SU-DHL-6 (cell line): ENCODE measurements around the gene MAN1A2.

ENCODE experiments used
- H2AFZ ChIP-seq: fragments of 200-600 bp; sonication (generic); 2 replicates; pipeline ENCODE4 v1.6.1; 2014; ENCODE audit warnings: low read depth, mild to moderate bottlenecking, moderate library complexity, mixed read lengths, antibody characterized with exemption, low read length; ENCODE audit not compliant: severe bottlenecking
- H3F3A ChIP-seq: fragments of 200-600 bp; shearing (Covaris generic); 2 replicates; pipeline ENCODE4 v1.6.0; 2016; ENCODE audit warnings: antibody characterized with exemption, mild to moderate bottlenecking; ENCODE audit not compliant: insufficient read depth
- H3K27ac ChIP-seq: fragments of 200-600 bp; sonication (generic); 2 replicates; pipeline ENCODE4 v1.5.1; 2016; ENCODE audit warnings: low read depth, mild to moderate bottlenecking, low read length, moderate library complexity, mixed read lengths
- H3K27me3 ChIP-seq: fragments of 200-600 bp; sonication (generic), shearing (Covaris generic); 2 replicates; pipeline ENCODE4 v1.6.0; 2014; ENCODE audit warnings: mild to moderate bottlenecking, low read length
- H3K36me3 ChIP-seq: fragments of 200-600 bp; sonication (generic); 2 replicates; pipeline ENCODE4 v1.6.1; 2014; ENCODE audit warnings: mild to moderate bottlenecking, low read length, mixed read lengths
- H3K4me2 ChIP-seq: fragments of 300-600, 200-600 bp; shearing (Covaris generic), sonication (generic); 2 replicates; pipeline ENCODE4 v1.6.0; 2014; ENCODE audit warnings: low read length, low read depth, mild to moderate bottlenecking; ENCODE audit not compliant: poor library complexity, severe bottlenecking
- H3K4me3 ChIP-seq: fragments of 200-600 bp; sonication (generic); 2 replicates; pipeline ENCODE4 v1.5.1; 2014; ENCODE audit warnings: antibody characterized with exemption, low read length, mild to moderate bottlenecking, mixed read lengths; ENCODE audit not compliant: insufficient read depth, poor library complexity, severe bottlenecking
- H3K79me2 ChIP-seq: fragments of 200-600 bp; sonication (generic); 2 replicates; pipeline ENCODE4 v1.6.1; 2014; ENCODE audit warnings: mild to moderate bottlenecking, low read length, moderate library complexity; ENCODE audit not compliant: insufficient read depth
- H3K9ac ChIP-seq: fragments of 200-600 bp; sonication (generic); 2 replicates; pipeline ENCODE4 v1.7.0; 2014; ENCODE audit warnings: mild to moderate bottlenecking, low read length
- H3K9me2 ChIP-seq: fragments of 200-600 bp; sonication (generic); replicated peaks from 2 replicates; pipeline ENCODE4 v1.6.1; 2014; ENCODE audit warnings: low read length; ENCODE audit not compliant: insufficient read depth
- H3K9me3 ChIP-seq: fragments of 200-600 bp; sonication (generic); 2 replicates; pipeline ENCODE4 v1.6.1; 2014; ENCODE audit warnings: low read length, mixed read lengths; ENCODE audit not compliant: insufficient read depth
- H4K20me1 ChIP-seq: fragments of 200-600 bp; sonication (generic); 2 replicates; pipeline ENCODE4 v1.6.1; 2014; ENCODE audit warnings: low read depth, mild to moderate bottlenecking, antibody characterized with exemption, low read length, moderate library complexity, mixed read lengths
- EZH2phosphoT487 ChIP-seq: fragments of 200-600 bp; sonication (generic), shearing (Covaris generic); conservative IDR thresholded peaks from 2 replicates; pipeline ENCODE4 v1.6.1; 2018; ENCODE audit warnings: mild to moderate bottlenecking, antibody characterized with exemption, low read length, moderate library complexity, mixed read lengths
- TF ChIP-seq, protein P1 (sequence below): fragments of 200-600 bp; sonication (generic); IDR thresholded peaks from one replicate; pipeline ENCODE4 v1.5.1; 2017; ENCODE audit warnings: antibody characterized with exemption, mild to moderate bottlenecking, low read length, moderate library complexity; ENCODE audit not compliant: insufficient read depth, poor library complexity, severe bottlenecking

Gene MAN1A2

DNA sequence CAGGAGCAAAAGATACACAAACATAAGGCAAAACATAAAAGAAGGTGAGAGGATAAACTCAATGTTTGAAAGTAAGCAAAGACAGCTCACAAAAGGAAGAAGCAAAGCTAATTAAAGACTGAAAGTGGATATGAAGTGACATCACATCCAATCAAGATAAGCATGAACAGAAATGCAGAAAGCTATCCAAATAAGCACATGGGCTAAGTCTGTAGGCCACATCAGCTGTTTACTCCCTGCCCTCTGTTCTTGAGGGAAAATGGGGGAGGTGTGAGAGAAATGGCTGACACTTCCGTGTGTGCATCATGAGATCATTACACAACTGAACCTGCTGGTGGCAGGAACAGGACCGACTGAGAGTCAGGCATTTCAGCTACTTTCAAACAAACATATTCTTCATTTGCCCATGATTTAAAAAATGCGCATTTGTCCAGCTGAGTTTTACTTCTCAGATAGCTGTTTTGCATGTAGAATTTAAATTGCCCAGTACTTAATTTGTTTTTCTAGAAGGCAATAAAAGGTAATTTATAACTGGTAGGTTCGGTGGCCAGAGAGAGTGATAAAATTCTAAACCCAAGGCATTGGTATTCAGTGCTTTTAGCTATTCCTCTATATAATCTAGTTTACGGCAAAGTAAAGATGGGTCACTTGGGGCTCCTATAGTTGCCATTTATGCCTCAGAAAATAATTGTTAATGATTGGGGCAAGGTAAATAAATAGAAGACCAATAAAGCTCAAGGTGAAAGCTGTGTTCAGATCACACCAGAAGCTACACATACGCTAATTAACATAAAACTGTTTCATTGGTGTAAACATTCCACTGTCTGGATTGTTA is 27.2 kb upstream of the MAN1A2 start:
- H3K9me2 ChIP-seq, result no peaks in the 10 kb centered on the region
- H3K27ac ChIP-seq, result no peak overlapping the region
- H4K20me1 ChIP-seq, result no peaks in the 10 kb centered on the region
- no peaks in the 10 kb centered on the region for H3K9me3 ChIP-seq
- no peaks in the 10 kb centered on the region for H3K27me3 ChIP-seq
- no peak overlapping the region for H3K9ac ChIP-seq
- no peak overlapping the region for H3K4me3 ChIP-seq
- TF ChIP-seq EZH2phosphoT487, result no peak
- TF ChIP-seq, protein P1, sequence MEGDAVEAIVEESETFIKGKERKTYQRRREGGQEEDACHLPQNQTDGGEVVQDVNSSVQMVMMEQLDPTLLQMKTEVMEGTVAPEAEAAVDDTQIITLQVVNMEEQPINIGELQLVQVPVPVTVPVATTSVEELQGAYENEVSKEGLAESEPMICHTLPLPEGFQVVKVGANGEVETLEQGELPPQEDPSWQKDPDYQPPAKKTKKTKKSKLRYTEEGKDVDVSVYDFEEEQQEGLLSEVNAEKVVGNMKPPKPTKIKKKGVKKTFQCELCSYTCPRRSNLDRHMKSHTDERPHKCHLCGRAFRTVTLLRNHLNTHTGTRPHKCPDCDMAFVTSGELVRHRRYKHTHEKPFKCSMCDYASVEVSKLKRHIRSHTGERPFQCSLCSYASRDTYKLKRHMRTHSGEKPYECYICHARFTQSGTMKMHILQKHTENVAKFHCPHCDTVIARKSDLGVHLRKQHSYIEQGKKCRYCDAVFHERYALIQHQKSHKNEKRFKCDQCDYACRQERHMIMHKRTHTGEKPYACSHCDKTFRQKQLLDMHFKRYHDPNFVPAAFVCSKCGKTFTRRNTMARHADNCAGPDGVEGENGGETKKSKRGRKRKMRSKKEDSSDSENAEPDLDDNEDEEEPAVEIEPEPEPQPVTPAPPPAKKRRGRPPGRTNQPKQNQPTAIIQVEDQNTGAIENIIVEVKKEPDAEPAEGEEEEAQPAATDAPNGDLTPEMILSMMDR, result no peak
- H2AFZ ChIP-seq, result peak overlapping the region; percentile 13
- H3K79me2 ChIP-seq, result no peaks in the 10 kb centered on the region
- no peak overlapping the region for H3K4me2 ChIP-seq
- no peaks in the 10 kb centered on the region for H3K36me3 ChIP-seq
- no peaks in the 10 kb centered on the region for H3F3A ChIP-seq

DNA sequence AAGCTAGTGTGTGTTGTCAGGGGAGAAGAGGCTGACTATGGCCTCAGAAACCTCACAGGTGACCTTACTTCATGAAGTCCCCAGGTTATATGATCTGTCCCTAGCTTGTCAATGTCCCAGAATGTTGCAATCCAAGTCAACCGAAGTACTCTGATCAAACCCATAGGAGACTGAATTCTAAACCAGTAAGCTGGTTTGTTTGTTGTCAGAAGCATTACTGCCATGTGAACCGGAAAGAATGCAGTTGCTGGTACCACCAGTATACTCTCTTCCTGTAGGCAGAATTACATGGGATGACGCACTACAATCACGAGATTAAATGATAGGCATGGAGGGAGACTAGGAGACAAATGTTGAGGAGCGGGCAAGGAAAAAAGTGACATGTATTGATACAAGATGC is 26.1 kb upstream of the MAN1A2 start:
- H3K9me3 ChIP-seq, result no peaks in the 10 kb centered on the region
- H3F3A ChIP-seq, result no peaks in the 10 kb centered on the region
- no peaks in the 10 kb centered on the region for H4K20me1 ChIP-seq
- no peak overlapping the region for H2AFZ ChIP-seq
- TF ChIP-seq, protein P1, result no peak
- TF ChIP-seq EZH2phosphoT487, result no peak
- no peak overlapping the region for H3K4me2 ChIP-seq
- no peaks in the 10 kb centered on the region for H3K9me2 ChIP-seq
- H3K36me3 ChIP-seq, result no peaks in the 10 kb centered on the region
- H3K27me3 ChIP-seq, result no peaks in the 10 kb centered on the region
- H3K9ac ChIP-seq, result no peak overlapping the region
- no peak overlapping the region for H3K27ac ChIP-seq
- no peak overlapping the region for H3K4me3 ChIP-seq
- H3K79me2 ChIP-seq, result no peaks in the 10 kb centered on the region

DNA sequence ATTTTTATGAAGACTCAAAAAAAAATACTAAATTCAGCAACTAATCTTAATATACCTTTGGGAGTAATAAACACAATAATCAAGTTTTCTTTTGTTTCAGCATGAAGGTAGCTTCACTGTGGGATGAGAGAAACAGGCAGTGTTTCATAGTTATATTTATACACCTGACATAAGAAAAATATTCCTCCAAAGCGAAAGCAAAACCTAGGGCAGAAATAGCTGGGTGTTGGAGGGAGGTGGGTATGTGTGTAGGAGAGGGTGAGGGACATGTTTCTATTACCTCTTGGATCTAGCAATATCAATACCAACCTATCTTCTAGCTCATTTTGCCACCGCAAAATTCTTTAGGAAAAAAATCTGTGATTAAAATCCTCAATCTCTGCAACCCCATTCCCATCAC is 24.9 kb upstream of the MAN1A2 start:
- H3K79me2 ChIP-seq, result no peaks in the 10 kb centered on the region
- no peak overlapping the region for H3K9ac ChIP-seq
- H4K20me1 ChIP-seq, result no peaks in the 10 kb centered on the region
- H3K27me3 ChIP-seq, result no peaks in the 10 kb centered on the region
- no peaks in the 10 kb centered on the region for H3K9me2 ChIP-seq
- H3K4me2 ChIP-seq, result no peak overlapping the region
- no peaks in the 10 kb centered on the region for H3K36me3 ChIP-seq
- H3K9me3 ChIP-seq, result no peaks in the 10 kb centered on the region
- H3F3A ChIP-seq, result no peaks in the 10 kb centered on the region
- no peak for TF ChIP-seq EZH2phosphoT487
- TF ChIP-seq, protein P1, result no peak
- H3K4me3 ChIP-seq, result no peak overlapping the region
- H3K27ac ChIP-seq, result no peak overlapping the region
- H2AFZ ChIP-seq, result no peak overlapping the region
